T-helper 22 cell (primary cell): ENCODE results near the gene PRTG.
"Not testable (repeated sequence)": the region's sequence is repeated elsewhere in the genome, so short reads cannot be mapped to it uniquely, and the experiment has no call there.

Experiments
- DNase-seq: peaks from one replicate; pipeline ENCODE4 v3.0.0-alpha.2; 2020; ENCODE audit warnings: low read depth

Gene PRTG

DNA sequence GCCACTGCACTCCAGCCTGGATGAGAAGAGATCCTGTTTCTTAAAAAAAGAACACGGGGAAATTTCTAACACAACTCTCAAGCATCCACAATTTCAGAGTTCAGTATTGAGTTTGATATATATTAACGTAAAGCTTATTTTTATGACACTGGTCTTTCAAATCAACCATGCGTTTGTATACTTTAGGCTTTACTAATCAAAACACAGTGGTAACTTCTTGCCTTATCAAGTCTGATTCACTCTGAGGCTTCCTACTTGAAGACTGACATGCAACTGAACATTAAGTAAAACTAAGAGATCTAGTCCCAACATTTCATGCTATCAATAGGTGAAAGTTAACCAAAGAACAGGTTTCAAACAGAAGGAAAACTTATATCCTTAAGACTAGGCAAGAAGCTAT lies 46.7 kb downstream of the PRTG start:
- DNase-seq, result no peak

DNA sequence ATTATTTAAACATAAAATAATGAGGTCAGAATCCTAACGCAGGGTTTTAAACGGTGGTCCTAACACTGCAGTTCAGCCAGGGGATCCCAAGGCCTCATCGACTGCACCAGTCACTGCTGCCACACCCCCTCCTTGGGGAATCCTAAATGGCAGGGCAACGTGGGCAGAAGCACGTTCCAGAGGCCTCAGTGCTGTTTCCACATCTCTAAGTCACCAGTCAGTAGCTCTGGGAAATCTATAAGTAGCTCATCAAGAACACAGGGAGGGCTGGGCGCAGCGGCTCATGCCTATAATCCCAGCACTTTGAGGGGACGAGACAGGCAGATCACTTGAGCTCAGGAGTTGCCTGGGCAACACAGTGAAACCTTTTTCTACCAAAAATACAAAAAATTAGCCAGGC lies 47.5 kb downstream of the PRTG start:
- no peak for DNase-seq

DNA sequence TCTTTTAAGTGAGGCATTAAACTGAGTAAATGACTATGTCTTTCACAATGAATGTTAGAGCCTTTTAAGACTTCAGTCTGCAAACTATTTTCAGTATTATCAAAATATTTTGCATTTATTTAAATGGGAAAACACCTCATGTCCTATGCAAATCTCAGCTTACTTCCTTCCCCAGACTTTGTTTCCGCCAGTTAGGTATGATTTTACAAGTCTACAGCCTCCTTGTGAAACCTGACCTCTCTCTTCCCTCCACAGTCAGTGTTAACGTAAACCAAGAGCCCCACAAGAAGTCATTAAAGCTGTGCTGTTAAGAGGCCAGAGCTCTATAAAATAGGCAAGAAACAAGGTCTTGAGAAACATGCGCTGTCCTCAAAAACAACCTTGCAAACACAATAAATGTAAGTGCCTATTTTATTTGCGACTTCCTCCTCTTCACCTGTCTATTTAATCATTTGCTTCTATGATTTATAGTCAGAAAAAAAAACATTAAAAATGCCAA lies 48.3 kb downstream of the PRTG start:
- DNase-seq, result no peak

DNA sequence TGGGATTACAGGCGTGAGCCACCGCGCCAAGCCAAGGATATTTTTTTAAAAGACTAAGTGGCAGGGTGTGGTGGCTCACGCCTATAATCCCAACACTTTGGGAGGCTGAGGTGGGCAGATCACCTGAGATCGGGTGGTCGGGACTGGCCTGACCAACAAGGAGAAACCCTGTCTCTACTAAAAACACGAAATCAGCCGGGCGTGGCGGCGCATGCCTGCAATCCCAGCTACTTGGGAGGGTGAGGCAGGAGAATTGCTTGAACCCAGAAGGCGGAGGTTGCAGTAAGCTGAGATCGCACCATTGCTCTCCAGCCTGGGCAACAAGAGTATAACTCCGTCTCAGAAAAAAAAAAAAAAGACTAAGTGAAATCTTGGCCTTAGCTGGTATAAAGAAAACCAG lies 49.8 kb downstream of the PRTG start:
- DNase-seq, result not testable (repeated sequence)

DNA sequence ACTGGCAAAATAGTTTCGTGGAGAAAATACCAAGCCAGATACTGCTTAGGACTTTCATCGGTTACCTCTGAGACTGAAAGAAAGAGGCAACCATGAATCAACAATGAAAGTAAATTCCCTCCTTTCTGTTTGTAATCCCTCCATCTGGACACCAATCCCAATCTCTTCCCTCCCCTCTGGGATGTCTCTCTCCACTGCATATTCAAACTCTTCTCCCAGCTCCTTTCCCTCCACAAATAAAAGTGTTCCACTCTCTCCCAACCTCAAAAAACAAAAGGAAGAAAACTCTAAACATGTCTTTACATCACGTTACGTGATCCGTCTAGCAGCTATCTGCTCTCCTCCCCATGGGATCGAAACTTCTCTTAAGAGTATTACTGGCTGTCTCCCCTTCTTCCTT lies 55.2 kb downstream of the PRTG start:
- DNase-seq, result no peak

DNA sequence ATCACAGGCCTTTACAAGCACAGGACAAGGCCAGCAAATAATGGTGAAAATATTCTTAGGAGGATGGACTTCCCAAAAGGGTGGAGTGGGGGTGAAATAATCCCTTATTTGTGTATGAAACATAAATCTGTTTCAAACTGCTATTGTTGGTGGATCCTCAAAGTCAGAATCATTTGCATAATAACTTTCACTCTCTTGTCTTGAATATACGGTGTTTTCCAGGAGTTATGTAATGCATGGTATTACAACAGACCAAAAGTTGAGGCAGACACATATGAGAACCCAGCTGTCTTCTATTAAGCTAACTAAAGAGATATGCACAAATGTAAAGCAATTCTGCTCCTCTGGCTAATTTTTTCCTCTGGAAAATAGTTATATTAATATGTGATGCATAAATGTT lies 57.7 kb downstream of the PRTG start:
- no peak for DNase-seq

DNA sequence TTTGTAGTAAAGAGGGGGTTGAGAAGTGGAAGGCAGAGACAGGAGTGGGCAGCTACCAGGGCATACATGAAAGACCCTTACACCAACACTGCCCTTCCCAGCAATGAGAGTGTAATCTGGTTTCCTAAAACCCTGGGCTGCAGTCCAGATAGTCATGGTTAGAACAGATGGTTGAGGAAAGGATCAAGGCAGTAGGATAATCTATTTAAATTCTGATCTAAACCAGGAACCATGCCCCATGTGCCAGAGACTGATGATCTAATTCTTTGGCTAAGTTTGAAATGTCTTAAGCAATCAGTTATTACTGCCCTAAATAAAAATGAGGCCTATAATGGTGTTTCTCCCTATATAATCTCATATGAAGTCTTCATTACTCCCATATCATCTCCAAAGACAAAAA lies 59.6 kb downstream of the PRTG start:
- no peak for DNase-seq

DNA sequence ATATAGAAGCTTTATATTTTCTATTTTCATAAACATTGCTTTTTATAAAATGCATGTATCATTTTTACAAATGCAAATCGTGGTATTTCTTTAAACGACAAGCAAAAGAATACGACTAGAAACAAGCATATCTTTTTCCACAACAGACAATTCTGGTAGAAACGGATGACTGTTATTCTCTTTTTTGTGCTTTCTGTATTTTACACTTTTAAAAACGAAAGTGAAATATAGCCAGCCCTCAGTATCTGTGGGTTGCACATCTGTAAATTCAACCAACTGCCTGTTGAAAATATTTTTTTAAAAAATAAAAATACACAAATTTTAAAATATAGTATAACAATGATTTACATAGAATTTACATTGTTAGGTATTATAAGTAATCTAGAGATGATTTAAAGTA lies 61.3 kb downstream of the PRTG start:
- DNase-seq, result no peak

DNA sequence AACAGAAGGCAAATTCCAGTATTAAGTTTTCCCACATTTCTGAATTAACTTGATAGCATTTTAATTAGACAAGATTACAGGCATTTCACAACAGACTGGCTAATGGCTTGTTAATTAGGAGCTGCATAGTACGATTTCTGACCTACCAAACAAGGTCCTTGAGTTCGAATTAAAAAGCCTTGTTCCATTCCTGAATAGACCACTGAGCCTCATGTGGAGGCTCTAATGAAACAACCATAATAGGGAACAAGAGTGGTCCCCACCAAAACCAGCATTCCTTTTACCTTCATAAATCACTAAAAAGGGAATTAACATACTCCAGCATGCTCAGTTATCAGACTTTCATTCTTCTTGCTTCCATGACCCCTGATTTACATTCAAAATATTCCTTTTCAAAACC lies 66.4 kb downstream of the PRTG start:
- DNase-seq, result no peak

DNA sequence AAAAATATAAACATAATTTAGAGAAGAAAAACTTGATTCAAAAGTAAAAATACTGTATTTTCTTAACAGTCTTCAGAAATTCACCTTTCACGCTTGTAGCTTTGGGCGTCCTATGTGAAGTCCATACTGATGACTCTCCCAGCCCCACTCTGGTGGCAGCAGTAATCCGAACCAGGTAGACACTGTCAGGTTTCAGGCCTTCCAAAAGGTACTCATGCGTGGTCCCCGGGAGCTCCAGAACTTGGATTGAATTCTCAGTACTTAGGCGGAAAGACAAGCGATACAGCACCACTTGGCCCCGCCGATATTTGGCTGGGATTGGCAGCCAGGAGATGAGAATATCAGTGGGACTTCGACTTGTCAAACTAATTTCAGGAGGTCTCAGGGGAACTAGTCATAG lies 69.7 kb downstream of the PRTG start:
- no peak for DNase-seq

DNA sequence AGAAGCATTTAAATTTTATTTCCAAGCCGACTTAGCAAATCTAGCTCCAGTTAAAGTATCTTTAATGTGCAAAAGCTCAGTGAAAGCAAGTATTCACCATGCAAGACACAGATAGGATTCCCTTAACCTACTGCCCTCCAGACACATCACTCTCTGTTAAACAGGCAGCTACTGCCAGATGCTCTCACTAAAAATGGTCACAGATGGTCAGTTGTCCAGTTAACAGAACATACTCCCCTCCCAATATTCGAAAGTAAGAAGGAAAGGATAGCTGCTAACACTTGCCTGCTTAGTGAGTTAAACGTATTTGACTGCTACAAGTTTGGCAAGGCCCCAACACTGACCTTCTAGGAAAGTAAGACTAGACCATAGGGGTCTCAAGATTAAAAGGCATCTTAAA lies 73.7 kb downstream of the PRTG start:
- DNase-seq, result no peak

DNA sequence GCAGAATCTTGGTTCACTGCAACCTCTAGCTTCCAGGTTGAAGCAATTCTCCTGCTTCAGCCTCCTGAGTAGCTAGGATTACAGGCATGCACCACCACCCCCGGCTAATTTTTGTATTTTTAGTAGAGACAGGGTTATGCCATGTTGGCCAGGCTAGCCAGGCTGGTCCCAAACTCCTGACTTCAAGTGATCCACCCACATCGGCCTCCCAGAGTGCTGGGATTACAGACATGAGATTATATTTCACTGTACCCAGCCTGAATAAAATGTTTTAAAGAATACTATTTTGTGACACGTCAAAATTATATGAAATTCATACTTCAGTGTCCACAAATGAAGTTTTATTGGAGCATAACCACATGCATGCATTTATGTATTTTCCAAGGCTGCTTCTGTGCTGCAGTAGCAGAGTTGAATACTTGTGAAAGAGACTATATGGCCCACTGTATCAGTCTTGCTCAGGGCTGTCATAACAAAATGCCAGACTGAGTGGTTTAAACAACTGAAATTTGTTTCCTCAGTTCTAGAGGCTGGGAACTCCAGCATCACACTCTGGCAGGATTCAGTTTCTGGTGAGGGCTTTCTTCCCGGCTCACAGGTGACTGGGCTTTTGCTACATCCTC lies 77.2 kb downstream of the PRTG start:
- no peak for DNase-seq

DNA sequence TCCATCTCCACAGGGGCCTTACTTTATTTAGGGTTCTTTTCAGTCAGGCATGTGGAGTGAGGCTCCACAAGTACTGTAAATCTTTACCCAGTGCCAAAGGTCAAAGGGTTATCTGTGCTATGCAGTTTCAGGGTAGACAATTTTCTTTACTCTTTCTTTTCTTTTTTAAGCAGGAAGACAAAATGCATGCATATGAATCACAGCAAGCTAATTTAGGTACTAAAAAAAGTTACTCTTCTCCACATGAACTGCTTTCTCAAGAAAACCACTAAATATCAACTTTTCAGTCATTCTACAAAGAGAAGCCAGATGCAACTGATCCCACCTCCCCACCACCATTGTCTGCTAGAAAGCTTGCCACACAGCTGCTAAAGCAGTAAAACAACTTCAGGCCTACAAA lies 81.5 kb downstream of the PRTG start:
- no peak for DNase-seq

DNA sequence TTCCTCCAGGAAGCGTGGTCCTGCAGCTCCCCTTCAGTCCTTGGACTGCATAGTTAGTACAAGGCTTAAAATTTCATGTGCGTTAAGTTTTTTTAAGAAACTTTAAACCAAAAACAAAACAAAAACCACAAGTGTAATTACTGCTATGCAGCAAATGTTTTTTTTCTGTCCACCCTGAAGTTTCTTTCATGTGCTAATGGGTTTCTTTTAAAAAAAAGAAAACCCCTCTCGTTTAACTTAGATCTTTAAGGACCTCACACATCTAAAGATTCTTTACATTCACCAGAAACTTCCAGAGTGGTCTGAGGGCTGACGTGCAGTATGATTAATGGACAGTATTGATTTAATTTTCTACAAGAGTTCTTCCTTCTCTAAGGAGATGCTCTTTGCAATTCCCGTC lies 82.8 kb downstream of the PRTG start:
- no peak for DNase-seq

DNA sequence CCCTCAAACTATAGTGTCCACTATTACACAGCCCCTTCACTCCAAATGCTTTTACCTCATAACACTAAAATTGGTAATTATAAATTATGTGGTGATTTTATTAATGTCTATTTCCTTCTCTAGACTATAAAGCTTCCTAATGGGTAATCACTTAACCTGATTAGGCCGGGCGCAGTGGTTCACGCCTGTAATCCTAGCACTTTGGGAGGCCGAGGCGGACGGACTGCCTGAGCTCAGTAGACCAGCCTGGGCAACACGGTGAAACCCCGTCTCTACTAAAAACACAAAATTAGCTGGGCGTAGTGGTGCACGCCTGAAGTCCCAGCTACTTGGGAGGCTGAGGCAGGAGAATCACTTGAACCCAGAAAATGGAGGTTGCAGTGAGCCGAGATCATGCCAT lies 83.5 kb downstream of the PRTG start:
- no peak for DNase-seq

DNA sequence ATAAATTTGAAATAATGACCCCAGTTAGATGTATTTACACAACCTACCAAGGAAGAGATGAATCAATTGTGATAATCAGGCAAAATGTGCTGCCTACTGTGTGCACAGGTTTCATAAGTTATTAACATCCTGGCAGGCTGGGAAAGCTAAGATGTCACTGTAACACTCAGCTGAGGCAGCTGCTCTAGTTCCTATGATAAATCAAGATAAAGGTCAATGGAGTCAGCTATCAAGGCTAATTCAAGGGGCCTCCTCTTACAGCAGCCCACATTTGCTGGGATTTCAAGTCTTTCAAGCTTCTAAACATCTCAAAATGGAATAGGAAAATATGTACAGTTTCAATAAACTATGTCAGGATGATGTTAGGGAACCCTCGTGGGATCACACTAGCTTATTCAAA lies 84.1 kb downstream of the PRTG start:
- no peak for DNase-seq

DNA sequence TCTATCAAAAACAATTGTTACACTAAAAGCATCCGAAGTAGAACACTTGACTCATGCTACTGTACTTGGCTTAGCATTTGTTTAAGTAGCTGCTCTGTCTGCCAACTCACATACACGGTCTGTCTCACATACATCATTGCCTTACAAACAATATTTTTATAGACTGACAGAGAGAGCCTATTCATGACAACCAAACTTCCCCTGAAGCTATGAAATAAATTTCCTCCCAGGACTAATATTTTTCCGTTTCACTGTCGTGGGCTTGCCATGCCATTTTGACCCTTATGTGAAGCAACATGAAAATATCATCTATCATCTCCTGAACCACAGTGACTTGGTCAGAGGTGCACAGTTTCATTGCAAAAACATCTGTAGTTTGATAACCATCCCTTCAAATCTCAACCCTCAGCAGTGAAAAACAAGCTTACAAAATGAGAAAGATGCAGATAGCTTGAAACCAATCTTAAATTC lies 88.4 kb downstream of the PRTG start:
- no peak for DNase-seq

DNA sequence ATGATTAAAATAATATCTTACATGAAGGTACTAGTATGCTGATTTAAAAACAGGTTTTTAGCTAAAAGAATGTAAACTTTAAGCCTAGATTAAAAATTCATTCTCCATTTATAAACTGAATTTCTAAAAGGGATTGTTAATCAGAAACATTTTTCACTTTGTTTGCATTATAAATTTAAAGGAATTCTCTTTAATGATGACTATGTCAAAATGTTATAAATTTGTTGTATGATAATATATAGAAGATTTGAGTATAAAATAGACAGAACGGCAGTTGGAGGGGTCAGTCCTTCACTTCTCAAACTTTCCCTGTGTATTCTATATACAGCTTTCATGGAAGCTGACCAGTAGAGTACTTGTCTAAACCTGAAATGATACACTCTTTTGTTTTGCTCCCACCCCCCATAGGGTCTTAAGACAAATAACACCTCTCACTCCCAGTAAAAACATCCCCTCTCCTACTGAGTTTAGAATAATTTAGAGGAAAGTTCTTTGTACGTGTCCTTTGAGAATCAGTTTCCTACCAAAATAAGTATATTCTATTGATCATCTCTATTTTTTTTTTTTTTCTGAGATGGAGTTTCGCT lies 90.0 kb downstream of the PRTG start:
- DNase-seq, result no peak

DNA sequence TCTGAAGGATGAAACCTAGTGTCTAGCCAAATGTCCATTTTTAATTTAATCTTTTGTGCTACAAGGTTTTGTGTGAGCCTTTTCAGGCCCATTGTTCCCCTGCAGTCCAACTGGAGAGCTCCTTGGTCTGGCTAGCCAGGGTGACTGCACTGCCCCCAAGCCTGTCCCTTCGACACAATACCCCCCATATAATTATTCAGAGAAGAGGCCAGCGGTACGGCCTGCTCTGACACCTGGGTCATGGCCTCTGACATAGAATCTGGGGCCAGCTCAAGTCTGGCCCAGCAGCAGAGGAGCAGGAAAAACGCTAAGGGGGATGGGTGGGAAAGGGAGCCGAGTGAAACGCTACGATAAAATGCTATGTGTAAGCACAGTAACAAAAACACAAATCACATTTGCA lies 90.6 kb downstream of the PRTG start:
- no peak for DNase-seq

DNA sequence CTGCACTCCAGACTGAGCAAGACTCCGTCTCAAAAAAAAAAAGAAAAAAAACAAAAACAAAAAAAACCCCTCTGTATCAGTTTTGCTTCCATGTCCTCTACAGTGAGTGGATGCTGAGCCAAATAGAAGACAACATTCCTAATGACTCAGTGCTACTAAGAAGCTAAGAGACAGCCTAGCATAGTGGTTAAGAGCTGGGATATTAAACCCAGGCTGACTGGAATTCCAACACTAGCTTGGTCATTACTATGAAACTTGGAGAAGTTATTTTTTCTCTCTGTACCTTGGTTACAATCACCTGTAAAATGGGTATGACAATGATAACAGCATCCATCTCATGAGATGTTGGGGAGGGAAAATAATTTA lies 93.9 kb downstream of the PRTG start:
- DNase-seq, result no peak

DNA sequence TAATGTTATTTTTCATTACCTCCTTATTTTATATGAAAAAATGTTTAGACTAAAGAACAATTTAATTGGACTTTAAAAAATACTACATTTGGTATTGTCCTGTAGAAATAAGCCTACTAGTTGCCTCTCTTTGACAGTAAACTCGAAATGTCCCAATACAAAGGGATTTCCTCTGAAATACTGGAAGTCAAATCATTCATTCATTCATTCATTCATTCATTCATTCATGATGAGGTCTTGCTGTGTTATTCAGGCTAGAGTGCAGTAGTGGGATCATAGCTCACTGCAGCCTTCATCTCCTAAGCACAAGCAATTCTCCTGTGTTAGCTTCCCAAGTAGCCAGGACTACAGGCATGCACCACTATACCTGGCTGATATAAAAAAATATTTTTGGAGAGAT lies 104.2 kb downstream of the PRTG start:
- no peak for DNase-seq

DNA sequence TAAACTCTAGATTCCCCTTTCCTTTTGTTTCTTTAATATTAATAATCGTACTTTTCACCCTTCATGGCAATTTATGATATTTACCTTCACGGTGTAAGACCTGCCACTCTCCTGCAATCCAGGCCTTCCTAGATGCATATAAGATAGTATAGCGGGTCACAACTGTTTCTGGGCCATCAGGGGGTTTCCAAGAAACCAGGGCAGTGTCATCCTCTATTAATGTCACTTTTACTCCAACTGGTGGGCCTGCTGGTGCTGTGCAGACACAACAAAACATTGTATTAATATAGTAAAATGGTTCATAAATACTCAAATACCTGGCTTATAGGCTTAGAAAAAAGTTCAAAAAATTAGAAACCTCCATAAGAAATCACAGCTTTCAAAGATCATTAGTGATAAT lies 105.9 kb downstream of the PRTG start:
- no peak for DNase-seq

DNA sequence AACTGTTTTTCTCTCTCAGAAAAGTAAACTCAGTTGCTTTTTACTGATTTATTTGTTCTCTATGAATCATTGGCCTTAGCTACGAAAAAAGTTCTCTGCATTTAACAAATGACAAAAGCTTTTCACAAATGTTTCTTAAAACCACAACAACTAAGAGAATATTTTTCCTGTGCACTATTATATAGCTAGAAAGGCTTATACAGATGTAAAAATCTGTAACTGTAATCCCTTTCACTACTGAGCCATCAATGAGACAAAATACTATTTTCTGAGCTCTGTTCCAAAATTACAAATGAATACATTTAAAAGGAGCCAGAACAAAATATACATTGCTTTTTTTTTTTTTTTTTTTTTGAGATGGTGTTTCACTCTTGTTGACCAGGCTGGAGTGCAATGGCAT lies 109.2 kb downstream of the PRTG start:
- DNase-seq, result no peak

DNA sequence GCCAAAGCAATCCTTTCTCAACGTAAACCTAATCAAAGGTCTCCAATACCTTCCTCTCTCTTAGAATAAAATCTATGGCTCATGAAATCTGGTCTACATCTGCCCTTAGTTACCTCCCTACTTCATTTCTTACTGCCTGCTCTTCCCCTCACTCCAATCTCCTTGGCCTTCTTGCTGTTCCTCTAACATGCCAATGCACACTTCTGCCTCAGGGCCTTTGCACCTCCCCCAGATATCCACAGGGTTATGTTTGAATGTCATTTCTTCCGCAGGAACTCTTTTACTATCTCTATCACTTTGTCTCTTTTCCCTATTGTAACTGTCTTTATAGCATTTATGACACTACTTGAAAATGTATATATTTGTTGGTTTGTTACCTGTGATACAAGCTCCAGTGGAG lies 110.5 kb downstream of the PRTG start:
- no peak for DNase-seq
